ENCODE measurements around the gene APLN. TPM values are rescaled to one million over a fixed set of nuclear protein-coding genes. Genes with fewer than 3 reads are reported as not detected.

APLN gene
- total RNA-seq, 2 donors from 2014 or later = not detected

GRCh38 chrX:129599996-129600395 is 54.8 kb downstream of the APLN start:
- H3K27ac ChIP-seq = no peak overlapping the region
- WGBS, 2 donors = 73 to 75% methylated on average over 5 of the region's 5 CpGs
- DNase-seq = no peak
- H3K4me3 ChIP-seq = no peak overlapping the region
- intact Hi-C loops (cut with DNase I) = loop anchor here (10.0 kb wide), 1 partner anchor 125 kb away; no protein-coding TSS in a partner anchor
- H3K9me3 ChIP-seq = no peaks in the 10 kb centered on the region
- H3K4me1 ChIP-seq = peaks cover 6% of the 10 kb centered on the region
- H3K27me3 ChIP-seq = no peaks in the 10 kb centered on the region
- no peaks in the 10 kb centered on the region for H3K36me3 ChIP-seq (replicated peaks in 1 of 2; ENCODE audit: insufficient read depth in 1 of 2, low read depth in 2 of 2)
- no peak for ATAC-seq
- TF ChIP-seq CTCF (IDR thresholded peaks at IDR 0.05) = no peak
- no peak for TF ChIP-seq POLR2A (IDR thresholded peaks at IDR 0.05)

- intact Hi-C loops (cut with DNase I) = no loop called here
- no peak overlapping the region for H3K4me3 ChIP-seq
- no peaks in the 10 kb centered on the region for H3K9me3 ChIP-seq
- 80 to 81% methylated on average over 5 of the region's 5 CpGs for WGBS, 2 donors
- no peaks in the 10 kb centered on the region for H3K36me3 ChIP-seq (replicated peaks in 1 of 2; ENCODE audit: insufficient read depth in 1 of 2, low read depth in 2 of 2)
- H3K27ac ChIP-seq = no peak overlapping the region
- DNase-seq (no peak), ATAC-seq (no peak)
- H3K27me3 ChIP-seq = no peaks in the 10 kb centered on the region
- H3K4me1 ChIP-seq = peaks cover 5% of the 10 kb centered on the region
- no peak for TF ChIP-seq CTCF (IDR thresholded peaks at IDR 0.05)
- TF ChIP-seq POLR2A (IDR thresholded peaks at IDR 0.05) = no peak
These were observed 55.3 kb downstream of the APLN start for GRCh38 chrX:129599499-129599898.

- H3K4me3 ChIP-seq = no peak overlapping the region
- no peak overlapping the region for H3K27ac ChIP-seq
- H3K4me1 ChIP-seq = no peaks in the 10 kb centered on the region
- H3K27me3 ChIP-seq = no peaks in the 10 kb centered on the region
- WGBS, 2 donors = 81 to 90% methylated on average over 5 of the region's 5 CpGs
- H3K36me3 ChIP-seq (replicated peaks in 1 of 2; ENCODE audit: insufficient read depth in 1 of 2, low read depth in 2 of 2) = no peaks in the 10 kb centered on the region
- TF ChIP-seq POLR2A (IDR thresholded peaks at IDR 0.05) (no peak), CTCF (IDR thresholded peaks at IDR 0.05) (no peak)
- H3K9me3 ChIP-seq = no peaks in the 10 kb centered on the region
- intact Hi-C loops (cut with DNase I) = no loop called here
- ATAC-seq (no peak), DNase-seq (no peak)
These were observed 56.9 kb downstream of the APLN start for GRCh38 chrX:129597905-129598304.

GRCh38 chrX:129596077-129596476 is 58.7 kb downstream of the APLN start:
- intact Hi-C loops (cut with DNase I) = no loop called here
- Histone ChIP-seq H3K9me3 (no peaks in the 10 kb centered on the region), H3K4me3 (no peak overlapping the region), H3K4me1 (no peaks in the 10 kb centered on the region), H3K36me3 (replicated peaks in 1 of 2; ENCODE audit: insufficient read depth in 1 of 2, low read depth in 2 of 2) (no peaks in the 10 kb centered on the region), H3K27me3 (no peaks in the 10 kb centered on the region), H3K27ac (no peak overlapping the region)
- 76 to 86% methylated on average over 4 to 5 of the region's 5 CpGs for WGBS, 2 donors
- DNase-seq = no peak
- TF ChIP-seq CTCF (IDR thresholded peaks at IDR 0.05) (no peak), POLR2A (IDR thresholded peaks at IDR 0.05) (no peak)
- no peak for ATAC-seq

Other genes starting within 250 kb of the APLN start
- 10 to 100 TPM; 17.6 to 25.4 TPM for gene SMARCA1, start 131.5 kb downstream of the APLN start, total RNA-seq
- 1 to 10 TPM; 7.3 to 9.1 TPM for gene OCRL, start 114.7 kb downstream of the APLN start, total RNA-seq
- gene XPNPEP2, start 84.0 kb upstream of the APLN start, total RNA-seq = 1 to 10 TPM in 1 of 2 donors, under 1 TPM in 1; 0.52 to 5.6 TPM
- gene SASH3, start 125.0 kb upstream of the APLN start, total RNA-seq = 1 to 10 TPM; 3.6 TPM
- 10 to 100 TPM; 12.7 to 12.9 TPM for gene ZDHHC9, start 188.9 kb upstream of the APLN start, total RNA-seq